GM18520 (cell line): ENCODE results near the gene STX7.
A peak's percentile ranks its signal among the peaks of the same experiment; 100 is the strongest.

Experiments used
- ATAC-seq: cut with Tn5 transposase; IDR thresholded peaks from one replicate; pipeline ENCODE4 v1.9.1; 2021; ENCODE audit not compliant: unreplicated experiment

STX7 gene

DNA sequence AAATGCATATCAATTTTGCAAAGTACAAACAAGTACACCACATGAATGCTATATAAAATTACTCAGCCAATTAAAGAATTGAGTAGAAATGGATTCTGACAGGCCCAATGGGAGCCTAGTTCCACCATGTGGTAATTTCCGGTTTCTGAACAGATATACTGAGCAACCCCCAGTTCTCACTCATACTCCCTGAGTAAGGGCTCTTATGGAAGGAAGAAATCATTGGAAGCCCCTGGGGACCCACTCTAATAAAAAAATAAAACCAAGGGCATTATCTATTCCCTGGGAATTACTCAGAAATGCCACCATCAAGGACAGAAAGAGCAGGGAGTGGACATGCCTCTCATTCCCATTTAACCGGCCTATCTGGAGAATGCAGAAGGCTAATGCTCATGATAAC lies 34.6 kb downstream of the STX7 start:
- ATAC-seq = no peak

DNA sequence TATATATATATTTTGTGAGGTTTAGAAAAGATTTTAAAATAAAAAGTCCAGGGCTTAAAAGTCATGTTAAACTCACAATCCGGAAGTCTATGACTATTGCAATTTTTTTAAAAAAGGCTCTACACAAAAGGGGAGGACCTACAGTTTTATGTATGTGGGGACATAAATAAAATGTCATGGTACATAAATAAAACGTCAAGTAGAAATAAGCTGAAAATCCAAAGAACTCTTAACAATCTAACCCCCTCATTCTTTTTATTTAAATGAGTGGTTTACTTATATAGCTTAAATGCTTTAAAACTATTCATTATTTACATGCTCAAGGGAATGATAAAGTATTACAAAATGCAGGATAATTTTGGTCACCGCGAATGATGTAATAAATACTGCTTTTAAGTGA lies 36.2 kb downstream of the STX7 start:
- no peak for ATAC-seq

DNA sequence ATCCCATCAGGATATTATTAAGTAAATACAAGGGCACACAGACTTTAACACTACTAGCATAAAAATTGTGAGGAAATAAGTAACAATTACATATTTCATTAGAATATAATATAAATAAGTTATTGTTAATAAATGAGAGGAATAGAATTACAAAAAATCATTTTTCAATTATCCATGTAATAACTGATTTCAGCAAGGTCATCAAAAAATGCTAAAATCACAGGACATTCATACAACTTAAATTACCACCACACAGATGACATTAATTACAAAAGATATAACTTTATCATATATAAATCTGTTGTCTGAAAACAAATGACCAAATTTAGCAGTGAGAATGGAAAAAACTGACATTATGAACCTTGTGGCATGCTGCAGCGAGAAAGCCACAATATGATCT lies 37.0 kb downstream of the STX7 start:
- no peak for ATAC-seq

DNA sequence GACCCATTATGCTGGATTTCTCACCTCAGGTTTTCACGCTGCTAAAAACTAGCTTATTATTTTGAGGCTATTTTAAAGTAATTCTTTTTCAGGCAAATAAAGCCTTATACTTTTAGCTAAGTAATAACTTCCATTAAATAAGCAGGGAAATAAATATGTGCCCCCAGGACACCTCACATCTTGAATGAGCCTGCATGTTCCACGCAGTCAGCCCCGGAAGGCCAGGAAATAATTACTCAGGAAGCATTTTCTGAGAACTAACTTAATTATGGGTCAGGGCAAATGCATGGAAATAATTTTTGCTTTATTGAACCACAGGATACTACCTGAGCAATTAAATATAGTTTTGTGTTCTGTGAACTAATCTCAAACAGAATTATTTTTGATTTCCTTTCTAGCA lies 41.1 kb downstream of the STX7 start:
- no peak for ATAC-seq

DNA sequence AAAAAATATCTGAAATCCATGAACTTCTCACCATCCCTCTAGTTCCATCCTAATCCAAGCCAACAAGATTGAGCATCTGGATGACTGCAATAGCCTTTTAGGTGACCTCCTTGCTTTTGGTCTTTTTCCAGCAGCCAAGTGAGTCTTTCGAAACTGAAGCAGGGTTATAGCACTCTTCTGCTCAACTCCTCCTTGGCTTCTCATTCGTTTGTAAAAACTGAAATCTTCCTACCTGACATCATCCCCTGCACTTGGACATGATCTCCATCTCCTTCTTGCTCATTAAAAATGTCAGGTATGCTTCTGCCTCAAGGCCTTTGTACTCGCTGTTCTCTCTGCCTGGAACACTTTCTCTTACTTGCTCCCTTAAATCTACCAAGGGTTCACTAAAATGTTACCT lies 46.0 kb downstream of the STX7 start:
- ATAC-seq = no peak

DNA sequence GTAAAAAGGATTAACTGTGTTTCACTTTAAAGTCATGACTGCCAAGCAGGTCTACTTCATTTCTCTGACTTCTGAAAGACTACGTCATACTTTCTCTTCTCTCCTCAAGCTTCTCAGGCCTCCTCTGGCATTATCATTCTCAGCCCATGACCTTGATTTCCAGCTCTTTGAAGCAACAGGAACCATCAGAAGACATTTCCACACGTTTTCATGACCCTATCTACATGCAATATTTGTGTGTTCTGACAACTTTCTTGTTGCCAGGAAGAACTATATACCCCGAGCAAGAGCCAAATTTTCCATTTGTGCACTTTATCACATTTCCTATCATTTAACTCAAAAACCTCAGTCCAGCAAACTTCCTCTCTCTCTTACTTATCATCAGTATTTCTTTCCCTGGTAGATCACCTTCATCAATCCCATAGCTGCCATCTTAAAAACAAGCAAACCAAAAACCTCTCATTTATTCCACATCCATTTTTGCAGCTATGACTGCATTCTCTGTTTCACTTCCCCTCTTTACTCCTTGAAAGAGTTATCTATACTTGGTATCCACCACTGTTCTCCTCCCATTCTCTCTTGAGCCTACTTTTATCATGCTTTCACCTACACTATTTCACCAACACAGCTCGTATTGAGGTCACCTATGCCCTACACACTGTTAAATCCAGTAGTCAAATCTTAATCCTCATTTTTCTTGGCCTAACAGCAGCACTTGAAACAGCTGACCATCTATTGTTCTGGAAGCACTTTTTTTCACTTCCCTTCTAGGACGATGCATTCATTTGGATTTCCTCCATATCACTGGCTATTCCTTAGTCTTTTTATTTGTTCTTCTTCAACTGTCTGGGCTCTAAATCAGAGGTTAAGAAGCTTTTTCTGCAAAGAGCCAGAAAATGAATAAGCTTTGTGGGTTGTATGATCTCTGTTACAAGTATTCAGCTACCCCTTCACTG lies 47.1 kb downstream of the STX7 start:
- peak; percentile 55 for ATAC-seq

DNA sequence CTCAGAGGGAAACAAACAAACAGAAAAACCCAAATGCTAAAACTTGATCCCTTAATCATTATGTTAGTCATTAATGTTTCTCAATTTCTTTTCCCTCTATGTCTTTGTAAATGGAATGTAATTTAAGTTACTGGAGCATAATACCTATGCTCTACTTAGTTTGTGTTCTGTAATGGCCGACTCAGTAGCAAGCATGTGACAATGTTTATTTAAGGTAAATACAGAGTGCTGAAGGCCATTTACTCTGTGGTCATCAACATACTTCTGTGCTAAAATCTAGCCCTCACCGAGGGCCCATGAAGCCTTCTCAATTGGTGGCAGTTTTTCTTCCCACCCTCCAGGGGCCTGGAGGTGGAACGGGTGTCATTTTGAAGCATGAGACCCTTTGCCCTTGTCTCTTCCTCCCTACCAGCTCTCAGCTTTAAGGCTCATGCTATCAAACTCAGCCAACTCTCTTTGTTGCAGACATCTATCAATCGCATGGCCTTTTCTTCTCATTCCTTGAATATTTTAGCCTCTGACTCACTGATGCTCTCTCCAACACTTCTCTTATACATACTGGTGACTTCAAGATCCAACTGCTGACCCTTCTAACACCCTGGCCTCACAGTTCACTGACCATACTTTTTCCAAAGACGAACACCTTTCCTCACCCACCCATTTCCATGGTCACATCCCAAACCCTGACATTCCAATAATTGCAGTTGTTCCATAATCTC lies 48.2 kb downstream of the STX7 start:
- ATAC-seq = no peak

DNA sequence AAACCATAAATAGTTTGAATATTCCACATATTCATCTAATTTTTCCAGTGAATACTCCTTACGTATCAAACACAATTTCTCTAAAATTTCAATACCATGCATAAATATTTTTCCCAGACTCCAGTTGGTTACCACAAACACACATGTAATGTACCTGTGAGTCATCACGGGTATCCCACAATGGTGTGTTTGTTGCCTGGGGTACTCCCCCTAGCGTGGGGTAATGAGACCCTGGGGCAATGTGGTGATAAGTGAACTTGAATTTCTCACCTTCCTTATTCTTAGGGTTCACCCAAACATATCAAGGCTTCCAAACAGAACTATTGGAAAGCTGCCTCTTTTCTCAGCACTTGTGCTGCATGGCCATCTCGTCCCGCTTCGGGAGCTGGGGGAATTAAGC lies 51.0 kb downstream of the STX7 start:
- ATAC-seq = no peak

DNA sequence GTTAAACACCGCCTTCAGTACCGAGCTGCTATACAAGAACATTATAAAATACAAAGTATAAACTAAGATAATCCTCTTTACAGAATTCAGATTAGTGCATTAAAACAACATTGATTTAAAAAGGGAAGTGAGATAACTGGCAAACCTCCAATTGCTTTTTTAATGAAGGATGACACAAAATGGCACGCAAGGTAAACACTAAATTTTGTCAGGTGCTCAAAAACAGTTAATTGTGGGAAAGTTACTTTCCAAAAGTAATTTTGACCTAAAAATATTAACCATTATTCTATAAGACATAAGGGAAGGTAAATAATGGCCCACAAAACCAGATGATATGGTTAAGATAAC lies 53.3 kb downstream of the STX7 start:
- no peak for ATAC-seq

DNA sequence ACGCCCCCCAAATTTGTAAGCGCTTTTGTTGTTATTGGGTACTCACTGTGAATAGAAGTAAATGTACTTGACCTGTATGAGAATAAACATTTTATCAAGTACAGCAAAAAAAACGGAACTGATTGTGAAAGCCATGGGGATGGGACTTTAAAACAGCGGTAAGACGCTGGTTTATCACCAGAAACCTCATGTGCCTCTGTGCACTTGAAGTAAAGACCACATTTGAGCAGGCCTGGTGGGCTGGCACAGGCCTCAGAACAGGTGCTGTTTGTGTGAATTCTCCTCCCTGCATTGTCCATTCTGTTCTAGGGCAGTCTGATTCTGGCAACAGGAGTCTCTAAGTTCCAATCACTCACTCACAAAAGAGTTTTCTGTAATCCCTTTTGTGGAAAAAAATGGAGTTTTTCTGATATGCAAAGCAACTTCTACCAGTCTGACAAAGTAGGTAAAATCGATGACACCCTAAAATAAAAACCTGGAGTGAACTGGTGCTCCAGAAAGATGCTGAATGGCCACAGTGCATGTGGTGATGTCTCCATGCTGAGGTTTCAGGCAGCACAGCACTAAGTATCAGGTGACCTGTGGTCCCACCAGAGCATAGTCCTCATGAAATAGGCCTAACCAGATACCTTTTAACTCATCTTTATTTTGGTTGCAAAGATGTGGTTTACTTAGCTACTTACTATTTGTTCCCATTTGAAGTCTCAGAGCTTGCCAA lies 53.9 kb downstream of the STX7 start:
- no peak for ATAC-seq

DNA sequence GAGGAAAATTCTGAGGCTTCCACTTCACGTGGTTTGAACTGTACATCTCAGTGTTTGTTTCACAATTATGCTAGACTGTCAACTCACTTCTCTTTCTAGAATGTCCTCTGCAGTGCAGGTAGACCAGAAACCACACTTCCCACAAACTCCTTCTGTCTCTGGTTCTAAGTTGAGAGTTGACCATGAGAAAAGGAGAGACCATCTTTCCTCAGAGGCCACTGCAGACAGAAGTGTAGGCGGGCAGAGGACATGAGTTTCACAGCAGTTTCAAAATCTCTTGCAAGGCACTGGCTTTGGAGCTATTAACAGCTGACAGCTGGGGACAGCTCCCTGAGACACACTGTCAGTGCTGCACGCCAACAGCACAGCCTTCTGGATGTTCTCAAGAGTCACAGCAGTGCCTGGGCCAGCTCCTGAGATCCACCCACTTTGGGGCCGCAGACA lies 56.2 kb downstream of the STX7 start:
- peak; percentile 85 for ATAC-seq

DNA sequence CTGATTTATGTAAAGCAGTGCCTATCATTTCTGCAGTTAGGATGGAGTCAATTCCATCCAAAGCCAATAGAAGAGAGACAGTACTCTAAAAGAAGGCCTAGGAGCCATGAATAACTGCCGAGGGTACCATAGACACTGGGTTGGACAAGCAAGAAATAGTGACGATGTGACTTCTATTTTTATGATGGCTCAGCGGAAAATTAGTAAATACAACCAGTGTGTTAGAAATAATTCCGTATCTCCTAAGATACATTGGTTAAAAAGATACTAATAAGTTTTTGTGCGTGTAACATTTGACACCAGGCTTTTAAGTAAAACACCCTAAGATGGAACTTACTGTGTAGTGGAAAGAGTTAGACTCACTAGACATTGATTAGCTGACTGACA lies 66.1 kb downstream of the STX7 start:
- no peak for ATAC-seq

DNA sequence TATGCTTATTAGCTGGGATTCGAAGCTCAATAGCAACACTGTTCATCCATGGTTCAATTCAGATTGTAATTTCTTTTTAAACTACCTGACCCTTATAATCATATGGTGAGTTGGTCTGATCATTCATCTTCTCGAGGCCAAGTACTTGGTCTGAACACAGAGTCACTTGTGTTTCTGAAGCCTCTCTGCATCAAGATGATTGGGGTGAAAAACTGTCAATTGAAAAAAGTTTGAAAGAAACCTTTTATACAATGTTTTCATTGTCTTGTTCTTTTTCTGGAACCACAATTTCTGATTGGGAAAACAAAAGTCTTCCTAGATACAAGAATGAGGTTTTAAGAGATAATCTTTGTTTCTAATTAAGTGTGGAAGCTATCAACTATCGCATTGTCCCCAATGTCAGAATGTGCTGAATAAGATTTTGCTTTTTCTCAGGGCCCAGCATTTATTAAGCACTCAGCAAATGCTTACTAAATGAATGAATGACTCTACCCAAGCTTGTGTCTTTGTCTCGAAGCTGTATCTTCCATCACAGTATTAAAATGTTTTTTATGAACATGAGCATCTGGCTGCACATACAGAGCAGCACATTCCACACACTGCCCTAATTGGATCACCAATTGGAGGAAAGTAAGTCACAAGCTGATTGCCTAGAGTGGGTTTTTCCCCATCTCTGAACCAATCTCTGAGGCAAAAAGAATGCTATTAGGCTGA lies 66.6 kb downstream of the STX7 start:
- ATAC-seq = no peak

DNA sequence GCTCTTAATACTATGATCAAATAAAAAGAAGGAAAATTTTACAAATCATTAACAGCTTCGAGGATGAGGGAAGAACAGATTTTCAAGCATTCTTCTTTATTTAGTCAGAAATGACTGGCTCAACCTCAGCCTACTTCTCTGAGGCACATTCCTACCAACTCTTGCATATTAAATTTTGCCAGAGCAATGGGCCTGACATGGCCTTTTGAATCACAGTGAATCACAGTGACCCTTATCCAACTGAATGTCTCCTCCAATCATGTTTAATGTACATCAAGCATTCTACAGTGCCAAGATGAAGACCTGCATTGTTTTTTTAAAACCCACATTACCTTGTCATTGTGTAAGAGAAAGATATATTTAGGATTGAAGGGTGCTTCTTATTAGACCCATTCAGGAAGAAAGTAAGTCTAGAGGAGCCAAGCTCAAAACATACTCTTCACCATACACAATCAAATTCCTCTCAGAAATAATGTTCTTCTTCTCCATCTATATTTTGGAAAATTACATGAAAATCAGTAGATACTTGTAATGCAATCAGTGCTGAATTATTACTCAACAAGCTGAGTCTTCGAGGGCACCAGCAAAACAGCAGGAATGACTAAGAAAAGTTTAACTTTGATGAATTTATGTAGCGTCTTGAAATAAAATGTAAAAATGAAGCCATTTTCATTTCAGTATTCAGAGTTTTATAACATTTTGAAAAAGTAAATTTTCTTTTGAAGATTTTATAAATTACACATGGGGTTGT lies 67.5 kb downstream of the STX7 start:
- ATAC-seq = no peak

DNA sequence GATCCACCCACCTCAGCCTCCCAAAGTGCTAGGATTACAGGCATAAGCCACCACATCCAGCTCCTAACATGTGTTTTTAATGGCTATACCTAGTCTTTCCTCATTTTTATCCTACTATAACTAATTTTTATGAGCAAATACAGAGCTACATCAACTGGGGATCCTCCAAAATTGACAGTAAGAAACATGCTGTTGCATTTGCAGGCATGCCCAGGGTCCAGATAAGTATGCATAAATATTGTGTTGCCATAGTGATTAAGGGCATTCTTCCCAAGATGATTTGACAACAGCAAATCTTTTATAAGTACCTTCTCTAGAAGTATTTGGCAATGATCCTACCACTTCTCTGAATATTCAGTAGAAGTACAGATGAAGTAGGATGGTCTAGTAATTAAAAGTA lies 69.7 kb downstream of the STX7 start:
- ATAC-seq = no peak

DNA sequence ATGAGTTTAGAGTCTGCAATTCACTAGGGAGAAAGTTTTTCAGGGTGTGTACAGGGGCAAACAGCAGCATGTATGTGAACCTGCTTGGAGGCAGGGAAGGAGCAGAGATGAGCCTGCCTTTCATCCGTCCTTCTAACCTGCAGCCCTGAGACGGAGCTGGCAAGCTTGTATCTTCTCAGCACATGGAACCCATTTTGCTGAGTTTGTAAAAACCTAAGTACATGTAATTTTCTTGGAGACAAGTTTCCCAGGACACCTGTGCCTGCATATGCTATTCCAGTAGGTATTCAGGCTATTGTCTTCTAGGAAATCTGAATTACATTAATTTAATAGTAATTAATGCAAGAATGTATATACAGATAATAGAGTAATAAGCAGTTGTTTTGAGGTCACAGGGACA lies 82.8 kb downstream of the STX7 start:
- ATAC-seq = no peak

DNA sequence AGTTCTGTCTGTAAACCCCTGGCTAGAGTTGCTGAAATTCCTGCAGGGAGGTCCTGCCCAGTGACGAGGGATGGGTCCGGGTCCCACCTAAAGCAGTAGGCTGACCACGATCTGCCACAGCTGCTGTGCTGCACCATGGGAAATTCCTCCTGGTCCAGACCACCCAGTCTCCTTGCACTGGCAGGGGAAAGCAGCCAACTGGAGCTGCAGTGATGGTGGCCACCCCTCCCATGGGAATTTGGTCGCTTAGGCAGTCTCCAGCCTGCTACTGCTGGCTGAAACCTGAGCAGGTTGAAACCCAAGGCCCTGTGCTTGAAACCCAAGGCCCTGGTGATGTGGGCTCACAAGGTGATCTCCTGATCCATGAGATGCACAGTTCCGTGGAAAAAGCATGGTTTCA lies 87.7 kb downstream of the STX7 start:
- ATAC-seq = no peak

DNA sequence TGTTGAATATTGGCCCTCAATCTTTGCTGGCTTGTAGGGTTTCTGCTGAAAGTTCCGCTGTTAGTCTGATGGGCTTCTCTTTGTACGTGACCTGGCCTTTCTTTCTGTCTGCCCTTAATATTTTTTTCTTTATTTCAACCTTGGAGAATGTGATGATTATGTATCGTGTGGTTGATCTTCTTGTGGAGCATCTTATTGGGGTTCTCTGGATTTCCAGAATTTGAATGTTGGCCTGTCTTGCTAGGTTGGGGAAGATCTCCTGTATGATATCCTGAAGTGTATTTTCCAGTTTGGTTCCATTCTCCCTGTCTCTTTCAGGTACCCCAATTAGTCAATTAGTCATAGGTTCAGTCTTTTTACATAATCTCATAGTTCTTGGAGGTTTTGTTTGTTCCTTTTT lies 89.1 kb downstream of the STX7 start:
- no peak for ATAC-seq

DNA sequence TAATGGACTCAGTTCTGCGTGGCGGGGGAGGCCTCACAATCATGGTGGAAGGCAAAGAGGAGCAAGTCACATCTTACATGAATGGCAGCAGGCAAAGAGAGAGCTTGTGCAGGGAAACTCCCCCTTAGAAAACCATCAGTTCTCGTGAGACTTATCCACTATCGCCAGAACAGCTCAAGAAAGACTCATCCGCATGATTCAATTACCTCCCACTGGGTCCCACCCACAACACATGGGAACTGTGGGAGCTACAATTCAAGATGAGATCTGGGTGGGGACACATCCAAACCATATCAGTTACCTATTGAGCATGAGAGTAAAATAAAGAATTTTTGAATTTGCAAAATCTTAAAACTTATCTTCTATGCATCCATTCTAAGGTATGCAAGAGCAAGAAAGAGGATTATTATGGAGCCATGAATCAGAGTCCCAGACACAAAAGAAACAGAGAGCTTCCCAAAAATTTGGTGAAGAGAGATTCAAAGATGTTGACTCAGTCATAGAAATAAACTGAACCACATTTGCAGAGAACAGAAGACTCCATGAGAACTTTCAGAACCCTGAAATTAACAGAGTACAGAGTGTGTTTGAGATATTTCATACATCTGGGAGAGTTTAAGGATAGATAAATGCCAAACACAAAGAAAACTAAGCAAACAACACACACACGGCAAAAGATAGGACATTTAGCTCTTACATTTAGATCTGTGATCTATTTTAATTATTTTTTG lies 94.5 kb downstream of the STX7 start:
- no peak for ATAC-seq

DNA sequence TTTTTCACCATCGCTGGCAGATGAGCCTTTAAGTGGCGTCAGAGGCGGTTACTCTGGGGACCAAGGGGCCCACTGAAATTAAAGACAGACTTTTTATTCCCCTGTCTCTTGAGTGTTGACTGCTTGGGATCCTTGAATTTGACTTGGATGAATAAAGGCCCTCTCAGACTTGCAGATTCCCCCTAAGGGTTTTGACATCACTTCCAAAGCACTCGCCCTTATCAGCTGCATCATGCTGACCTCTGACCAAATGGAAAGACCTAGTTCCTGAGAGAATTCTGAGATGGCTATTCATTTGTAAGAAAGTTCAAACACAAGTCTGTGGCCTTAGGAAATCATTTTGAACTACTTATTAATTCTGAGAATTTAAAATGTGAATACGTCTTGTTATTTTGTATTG lies 98.2 kb downstream of the STX7 start:
- no peak for ATAC-seq
